Choroid plexus epithelial cell (primary cell): ENCODE measurements around the gene GLYATL3.

Source experiments
- DNase-seq: peaks from one replicate; pipeline ENCODE4 v3.0.0-alpha.2; 2010; ENCODE audit warnings: low read depth
- H3K4me3 ChIP-seq: 2 replicates; pipeline ENCODE4 v1.5.1; 2011; ENCODE audit warnings: low read depth, mild to moderate bottlenecking, control low read depth, low read length, moderate library complexity
- TF ChIP-seq, protein P1 (sequence below): conservative IDR thresholded peaks from 2 replicates; pipeline ENCODE4 v1.5.1; 2011; ENCODE audit warnings: low read depth, mild to moderate bottlenecking, control low read depth, inconsistent platforms, low read length, moderate library complexity

The GLYATL3 gene

DNA sequence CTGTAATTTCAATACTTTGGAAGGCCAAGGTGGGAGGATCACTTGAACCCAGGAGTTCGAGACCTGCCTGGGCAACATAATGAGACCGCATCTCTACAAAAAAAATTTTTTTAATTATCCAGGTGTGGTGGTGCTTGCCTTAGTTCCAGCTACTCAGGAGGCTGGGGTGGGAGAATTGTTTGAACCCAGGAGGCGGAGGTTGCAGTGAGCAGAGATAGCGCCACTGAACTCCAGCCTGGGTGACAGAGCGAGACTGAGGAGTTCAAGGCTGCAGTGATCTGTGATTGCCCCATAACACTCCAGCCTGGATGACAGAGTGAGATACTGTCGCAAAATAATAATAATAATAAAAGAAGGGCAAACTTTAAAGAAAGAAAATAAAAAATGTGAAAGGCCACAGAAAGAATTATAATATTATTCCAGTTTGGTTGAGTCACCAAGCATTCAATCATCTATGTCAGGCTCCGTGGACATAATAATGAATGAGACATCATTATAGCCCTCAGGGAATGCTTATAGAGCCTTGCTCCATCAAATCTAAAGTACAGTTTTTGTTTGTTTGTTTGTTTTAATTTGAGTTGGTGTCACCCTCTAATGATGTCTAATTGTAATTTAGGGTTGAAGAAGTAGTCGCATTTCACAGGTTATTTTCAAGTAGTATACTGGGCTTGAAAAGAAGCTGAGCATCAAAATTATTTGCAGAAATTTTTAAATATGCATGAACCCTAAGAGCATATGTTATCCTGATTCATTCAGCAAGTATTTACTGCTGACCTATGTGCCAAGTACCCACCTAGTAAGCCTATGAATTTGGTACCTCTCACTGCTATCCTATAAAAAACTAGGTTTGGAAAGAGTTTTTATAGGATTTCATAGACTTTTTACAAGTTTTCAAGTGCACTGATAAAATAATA lies 15.1 kb downstream of the GLYATL3 start:
- no peak for DNase-seq
- TF ChIP-seq, protein P1, sequence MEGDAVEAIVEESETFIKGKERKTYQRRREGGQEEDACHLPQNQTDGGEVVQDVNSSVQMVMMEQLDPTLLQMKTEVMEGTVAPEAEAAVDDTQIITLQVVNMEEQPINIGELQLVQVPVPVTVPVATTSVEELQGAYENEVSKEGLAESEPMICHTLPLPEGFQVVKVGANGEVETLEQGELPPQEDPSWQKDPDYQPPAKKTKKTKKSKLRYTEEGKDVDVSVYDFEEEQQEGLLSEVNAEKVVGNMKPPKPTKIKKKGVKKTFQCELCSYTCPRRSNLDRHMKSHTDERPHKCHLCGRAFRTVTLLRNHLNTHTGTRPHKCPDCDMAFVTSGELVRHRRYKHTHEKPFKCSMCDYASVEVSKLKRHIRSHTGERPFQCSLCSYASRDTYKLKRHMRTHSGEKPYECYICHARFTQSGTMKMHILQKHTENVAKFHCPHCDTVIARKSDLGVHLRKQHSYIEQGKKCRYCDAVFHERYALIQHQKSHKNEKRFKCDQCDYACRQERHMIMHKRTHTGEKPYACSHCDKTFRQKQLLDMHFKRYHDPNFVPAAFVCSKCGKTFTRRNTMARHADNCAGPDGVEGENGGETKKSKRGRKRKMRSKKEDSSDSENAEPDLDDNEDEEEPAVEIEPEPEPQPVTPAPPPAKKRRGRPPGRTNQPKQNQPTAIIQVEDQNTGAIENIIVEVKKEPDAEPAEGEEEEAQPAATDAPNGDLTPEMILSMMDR: no peak
- no peak overlapping the region for H3K4me3 ChIP-seq

- no peak overlapping the region for H3K4me3 ChIP-seq
- no peak for DNase-seq
- TF ChIP-seq, protein P1: no peak
Measured at GRCh38 chr6:49515485-49516146, 15.9 kb downstream of the GLYATL3 start.

DNA sequence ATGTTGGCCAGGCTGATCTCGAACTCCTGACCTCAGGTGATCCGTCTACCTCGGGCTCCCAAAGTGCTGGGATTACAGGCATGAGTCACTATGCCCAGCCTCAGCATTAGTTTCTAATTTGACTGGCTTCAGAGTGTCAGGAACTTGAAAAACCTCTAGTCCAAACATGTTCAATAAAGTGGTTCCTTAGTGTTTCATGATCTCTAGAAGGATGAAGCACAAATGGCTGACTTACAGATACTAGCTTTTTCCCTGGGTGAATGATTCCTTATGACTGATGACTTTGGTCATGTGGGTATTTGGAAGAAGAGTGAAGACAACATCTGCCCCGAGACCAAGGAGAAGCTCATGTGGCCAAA lies 16.4 kb downstream of the GLYATL3 start:
- no peak for DNase-seq
- TF ChIP-seq, protein P1: no peak
- H3K4me3 ChIP-seq: no peak overlapping the region

DNA sequence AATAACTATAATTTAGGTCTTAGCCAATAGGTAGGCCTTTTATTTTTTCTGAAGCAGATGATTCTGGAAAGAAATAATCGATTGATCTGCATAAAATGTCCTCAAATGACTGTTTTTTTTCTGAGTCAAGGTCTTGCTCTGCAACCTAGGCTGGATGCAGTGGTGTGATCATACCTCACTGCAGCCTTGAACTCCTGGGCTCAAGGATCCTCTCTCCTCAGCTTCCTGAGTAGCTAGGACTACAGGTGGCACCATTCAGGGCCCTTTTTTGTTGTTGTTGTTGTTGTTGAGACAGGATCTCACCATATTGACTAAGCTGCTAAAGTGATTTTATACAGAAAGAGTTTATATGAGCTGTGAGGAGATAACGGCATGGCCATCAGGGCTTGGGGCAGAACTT lies 18.2 kb downstream of the GLYATL3 start:
- no peak overlapping the region for H3K4me3 ChIP-seq
- TF ChIP-seq, protein P1: no peak
- no peak for DNase-seq

- TF ChIP-seq, protein P1: no peak
- H3K4me3 ChIP-seq: no peak overlapping the region
Measured at GRCh38 chr6:49519660-49520059, 19.9 kb downstream of the GLYATL3 start.

DNA sequence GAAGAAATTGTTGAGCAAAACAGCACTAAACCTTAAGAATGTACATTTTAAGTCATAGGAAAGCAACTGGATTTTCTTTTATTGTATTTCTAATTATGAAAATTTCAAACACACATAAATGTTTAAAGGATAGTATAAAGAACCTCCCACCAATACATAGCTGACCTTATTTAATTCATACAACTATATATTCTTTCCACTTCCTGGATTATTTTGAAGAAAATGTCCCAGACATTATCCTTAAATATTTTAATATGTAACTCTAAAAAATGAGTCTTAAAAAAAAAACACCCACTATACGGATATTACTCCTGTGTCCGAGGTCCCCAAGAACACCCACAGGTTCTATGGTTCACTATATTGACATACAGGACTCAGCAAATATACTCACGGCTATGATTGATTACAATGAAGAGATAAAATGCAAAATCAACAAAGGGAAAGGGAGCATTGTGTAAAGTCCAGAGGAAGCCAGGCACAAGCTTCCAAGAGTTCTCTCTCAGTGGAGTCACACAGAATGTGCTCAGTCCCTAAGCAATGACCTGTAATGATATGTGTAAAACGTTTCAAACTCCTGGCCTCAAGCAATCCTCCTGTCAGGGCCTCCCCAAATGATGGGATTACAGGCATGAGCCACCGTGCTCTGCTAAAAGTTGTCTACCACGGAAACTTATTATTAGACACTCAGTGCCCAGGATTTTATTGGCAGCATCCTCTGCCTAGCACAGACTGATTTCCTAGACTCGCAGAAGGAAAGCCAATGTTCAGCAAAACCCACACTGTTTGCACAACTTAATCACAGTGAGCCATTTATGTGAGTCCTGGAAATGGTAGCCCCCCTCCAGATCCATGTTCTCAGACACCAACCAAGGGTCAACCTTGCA lies 23.2 kb downstream of the GLYATL3 start:
- no peak for DNase-seq
- no peak overlapping the region for H3K4me3 ChIP-seq
- TF ChIP-seq, protein P1: no peak

More at GRCh38 chr6:49519660-49520059, 19.9 kb downstream of the GLYATL3 start:
- no peak for DNase-seq
